A673 (cell line): ENCODE data around the gene MAP7. TPM values are rescaled to one million over a fixed set of nuclear protein-coding genes. Genes with fewer than 3 reads are reported as not detected.
"Not testable (repeated sequence)": the region's sequence is repeated elsewhere in the genome, so short reads cannot be mapped to it uniquely, and the experiment has no call there.

Experiments used
- BruUV-seq: library from RNA; stranded (reverse); fragments of 400-500 nt; replicated peaks from 2 replicates; lab custom pipeline; 2021; lab: Mats Ljungman, UMichigan
- CTCF ChIA-PET: fragments of 300-600 bp; sonication (Branson Sonifier 250); formaldehyde crosslinking; loops from one replicate; lab custom pipeline; 2022; ENCODE audit warnings: antibody characterized with exemption; lab: Charles Lee
- POLR2A ChIA-PET: fragments of 300-600 bp; sonication (Branson Sonifier 250); formaldehyde crosslinking; loops from one replicate; lab custom pipeline; 2022; ENCODE audit warnings: antibody characterized with exemption; ENCODE audit not compliant: low non-redundant PET; lab: Charles Lee
- DNase-seq: peaks from one replicate; pipeline ENCODE4 v3.0.0-alpha.2; 2015; ENCODE audit warnings: low spot score
- H3K27ac ChIP-seq: fragments of 200-600 bp; sonication (generic); 2 replicates; pipeline ENCODE4 v1.5.1; 2016; ENCODE audit warnings: mixed run types, low read depth, mild to moderate bottlenecking, mixed read lengths, antibody characterized with exemption, low read length; ENCODE audit not compliant: poor library complexity, severe bottlenecking
- H3K27me3 ChIP-seq: fragments of 200-600 bp; sonication (generic); replicated peaks from 2 replicates; pipeline ENCODE4 v1.6.1; 2017; ENCODE audit warnings: mixed run types, low read depth, mild to moderate bottlenecking, mixed read lengths, antibody characterized with exemption, low read length; ENCODE audit not compliant: insufficient read depth, poor library complexity
- H3K36me3 ChIP-seq: fragments of 200-600 bp; sonication (generic); 2 replicates; pipeline ENCODE4 v1.6.1; 2016; ENCODE audit warnings: mixed run types, mild to moderate bottlenecking, mixed read lengths, antibody characterized with exemption, low read length; ENCODE audit not compliant: insufficient read depth, poor library complexity, severe bottlenecking
- H3K4me1 ChIP-seq: fragments of 200-600 bp; sonication (generic); 2 replicates; pipeline ENCODE4 v1.6.1; 2017; ENCODE audit warnings: mixed run types, mild to moderate bottlenecking, mixed read lengths, antibody characterized with exemption, low read length; ENCODE audit not compliant: insufficient read depth, poor library complexity, severe bottlenecking
- H3K4me3 ChIP-seq: fragments of 200-600 bp; sonication (generic); 2 replicates; pipeline ENCODE4 v1.5.1; 2016; ENCODE audit warnings: low read depth, mixed run types, mild to moderate bottlenecking, mixed read lengths, low read length; ENCODE audit not compliant: poor library complexity, severe bottlenecking
- H3K9me3 ChIP-seq: fragments of 200-600 bp; sonication (generic); 2 replicates; pipeline ENCODE4 v1.6.1; 2016; ENCODE audit warnings: mixed run types, low read depth, mild to moderate bottlenecking, mixed read lengths, antibody characterized with exemption, low read length; ENCODE audit not compliant: poor library complexity, severe bottlenecking
- EZH2 ChIP-seq: fragments of 200-600 bp; sonication (generic); IDR thresholded peaks from 2 replicates; pipeline ENCODE4 v1.6.1; 2017; ENCODE audit warnings: borderline replicate concordance, low read depth, mild to moderate bottlenecking, mixed read lengths, antibody characterized with exemption, low read length; ENCODE audit not compliant: poor library complexity, severe bottlenecking
- intact Hi-C: fragments of 100-400 bp; cut with micrococcal nuclease; formaldehyde crosslinking; loops from one replicate; pipeline ENCODE4 v1.10.0; 2022; ENCODE audit not compliant: unreplicated experiment
- total RNA-seq: library from RNA; stranded (reverse); gene quantifications from 2 replicates; pipeline ENCODE4 v1.2.3, GENCODE V29; 2021
- TF ChIP-seq, protein P1 (sequence below): fragments of 300-800, 200-600 bp; sonication (generic); conservative IDR thresholded peaks from 2 replicates; pipeline ENCODE4 v1.5.1; 2017; ENCODE audit warnings: low read depth, mild to moderate bottlenecking, antibody characterized with exemption, low read length, moderate library complexity, mixed read lengths

The MAP7 gene
- total RNA-seq, 1 experiment from 2014 or later: 0.09 TPM

DNA sequence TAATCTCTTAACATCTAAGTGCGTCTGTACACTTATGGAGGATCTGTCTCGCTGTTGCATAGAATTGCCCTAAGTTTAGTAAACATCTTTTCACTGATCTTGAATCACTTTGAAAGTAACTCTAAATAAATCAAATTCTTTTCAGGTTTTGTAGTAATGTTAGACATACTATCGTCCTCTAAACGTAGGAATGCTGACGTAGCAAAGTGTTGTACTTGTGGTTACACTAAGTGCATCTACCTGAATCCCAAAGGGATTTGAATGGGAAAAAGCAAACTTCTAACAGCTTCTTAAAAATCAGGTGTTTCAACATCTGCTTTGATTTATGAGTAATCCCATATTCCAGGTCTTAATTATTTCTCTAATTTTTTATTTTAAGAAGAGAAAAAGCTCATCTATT, 49.8 kb downstream of the MAP7 start:
- no peak for DNase-seq
- H3K36me3 ChIP-seq: no peaks in the 10 kb centered on the region
- CTCF ChIA-PET: no interaction called here
- H3K27me3 ChIP-seq: no peaks in the 10 kb centered on the region
- no peaks in the 10 kb centered on the region for H3K9me3 ChIP-seq
- no peak for TF ChIP-seq EZH2
- TF ChIP-seq, protein P1, sequence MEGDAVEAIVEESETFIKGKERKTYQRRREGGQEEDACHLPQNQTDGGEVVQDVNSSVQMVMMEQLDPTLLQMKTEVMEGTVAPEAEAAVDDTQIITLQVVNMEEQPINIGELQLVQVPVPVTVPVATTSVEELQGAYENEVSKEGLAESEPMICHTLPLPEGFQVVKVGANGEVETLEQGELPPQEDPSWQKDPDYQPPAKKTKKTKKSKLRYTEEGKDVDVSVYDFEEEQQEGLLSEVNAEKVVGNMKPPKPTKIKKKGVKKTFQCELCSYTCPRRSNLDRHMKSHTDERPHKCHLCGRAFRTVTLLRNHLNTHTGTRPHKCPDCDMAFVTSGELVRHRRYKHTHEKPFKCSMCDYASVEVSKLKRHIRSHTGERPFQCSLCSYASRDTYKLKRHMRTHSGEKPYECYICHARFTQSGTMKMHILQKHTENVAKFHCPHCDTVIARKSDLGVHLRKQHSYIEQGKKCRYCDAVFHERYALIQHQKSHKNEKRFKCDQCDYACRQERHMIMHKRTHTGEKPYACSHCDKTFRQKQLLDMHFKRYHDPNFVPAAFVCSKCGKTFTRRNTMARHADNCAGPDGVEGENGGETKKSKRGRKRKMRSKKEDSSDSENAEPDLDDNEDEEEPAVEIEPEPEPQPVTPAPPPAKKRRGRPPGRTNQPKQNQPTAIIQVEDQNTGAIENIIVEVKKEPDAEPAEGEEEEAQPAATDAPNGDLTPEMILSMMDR: no peak
- H3K4me1 ChIP-seq: peaks cover 9% of the 10 kb centered on the region
- intact Hi-C loops: no loop called here
- no peak overlapping the region for H3K4me3 ChIP-seq
- no peak overlapping the region for H3K27ac ChIP-seq
- POLR2A ChIA-PET: no interaction called here
- BruUV-seq: no TSS peak

DNA sequence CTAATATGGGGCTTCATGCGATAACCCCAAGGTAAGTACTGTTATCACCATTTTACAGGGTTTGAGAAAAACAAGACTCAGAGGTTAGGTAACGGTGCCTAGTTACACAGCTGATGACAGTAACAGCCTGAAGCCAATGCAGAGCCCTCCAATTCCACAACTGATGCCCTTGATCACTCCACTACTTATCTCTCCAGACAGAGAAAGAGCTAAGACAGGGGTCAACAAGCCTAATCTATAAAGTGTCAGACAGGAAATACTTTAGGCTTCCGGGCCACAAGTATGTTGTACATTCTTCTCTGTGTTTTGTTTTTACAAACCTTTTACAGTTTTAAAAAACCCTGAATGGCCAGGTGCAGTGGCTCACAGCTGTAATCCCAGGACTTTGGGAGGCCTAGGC, 50.9 kb downstream of the MAP7 start:
- CTCF ChIA-PET: no interaction called here
- BruUV-seq: no TSS peak
- TF ChIP-seq, protein P1: no peak
- TF ChIP-seq EZH2: no peak
- POLR2A ChIA-PET: no interaction called here
- H3K27me3 ChIP-seq: no peaks in the 10 kb centered on the region
- no peak overlapping the region for H3K27ac ChIP-seq
- no peak for DNase-seq
- H3K4me3 ChIP-seq: no peak overlapping the region
- H3K36me3 ChIP-seq: no peaks in the 10 kb centered on the region
- peaks cover 9% of the 10 kb centered on the region for H3K4me1 ChIP-seq
- intact Hi-C loops: no loop called here
- H3K9me3 ChIP-seq: no peaks in the 10 kb centered on the region

DNA sequence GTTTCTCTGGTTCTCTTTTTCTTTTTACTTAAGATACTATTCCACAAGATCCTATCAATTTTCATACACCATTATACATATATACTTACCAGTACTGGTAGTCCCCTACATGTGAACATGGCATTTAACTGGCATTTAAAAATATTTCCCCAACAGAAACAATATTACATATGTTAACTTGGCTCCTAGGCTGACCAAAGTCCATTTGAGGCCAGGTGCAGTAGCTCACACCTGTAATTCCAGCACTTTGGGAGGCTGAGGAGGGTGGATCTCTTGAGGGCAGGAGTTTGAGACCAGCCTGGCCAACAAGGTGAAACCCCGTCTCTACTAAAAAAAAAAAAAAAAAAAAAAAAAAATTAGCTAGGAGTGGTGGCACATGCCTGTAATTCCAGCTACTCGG, 53.8 kb downstream of the MAP7 start:
- H3K27me3 ChIP-seq, H3K4me3 ChIP-seq, DNase-seq, POLR2A ChIA-PET, H3K27ac ChIP-seq, H3K4me1 ChIP-seq, H3K36me3 ChIP-seq, CTCF ChIA-PET, H3K9me3 ChIP-seq, intact Hi-C loops, BruUV-seq: not testable (repeated sequence)

DNA sequence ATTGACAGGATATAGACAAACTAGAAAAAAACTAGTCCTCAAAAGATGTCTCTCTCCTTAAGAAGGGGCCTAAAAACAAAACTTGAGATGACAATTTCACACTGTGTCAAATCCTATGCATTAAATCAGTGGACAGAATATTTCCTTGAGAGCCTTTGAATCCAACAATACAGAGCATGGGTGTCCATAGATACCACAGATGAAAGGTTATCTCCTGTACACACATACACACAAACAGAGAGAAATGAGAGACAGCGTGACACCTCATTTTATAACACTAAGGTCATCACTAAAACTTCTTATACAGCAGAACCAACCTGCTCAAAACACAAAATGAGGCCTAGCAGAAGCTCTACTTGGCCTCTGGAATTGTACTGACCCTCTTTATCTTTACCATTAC, 55.5 kb downstream of the MAP7 start:
- Histone ChIP-seq H3K36me3 (no peaks in the 10 kb centered on the region), H3K4me1 (no peaks in the 10 kb centered on the region), H3K9me3 (no peaks in the 10 kb centered on the region), H3K27me3 (no peaks in the 10 kb centered on the region), H3K27ac (no peak overlapping the region), H3K4me3 (no peak overlapping the region)
- BruUV-seq: no TSS peak
- no peak for DNase-seq
- POLR2A ChIA-PET: no interaction called here
- intact Hi-C loops: no loop called here
- CTCF ChIA-PET: no interaction called here
- TF ChIP-seq EZH2: no peak
- TF ChIP-seq, protein P1: no peak
